Mesodermal cell (in vitro differentiated cells): ENCODE data around the gene SPAG6.

ENCODE experiments used
- H3K27ac ChIP-seq: 2 replicates; pipeline ENCODE4 v1.7.0; 2013; ENCODE audit warnings: mild to moderate bottlenecking, low read depth, low read length, moderate library complexity; ENCODE audit not compliant: severe bottlenecking
- H3K36me3 ChIP-seq: 2 replicates; pipeline ENCODE4 v1.7.1; 2013; ENCODE audit warnings: mild to moderate bottlenecking, low read length, moderate library complexity; ENCODE audit not compliant: control insufficient read depth, insufficient read depth
- H3K4me1 ChIP-seq: one replicate; pipeline ENCODE4 v1.7.1; 2013; ENCODE audit warnings: mild to moderate bottlenecking, low read length; ENCODE audit not compliant: insufficient read depth, control insufficient read depth, poor library complexity, severe bottlenecking
- H3K4me3 ChIP-seq: 2 replicates; pipeline ENCODE4 v1.7.0; 2013; ENCODE audit warnings: low read length, control low read depth, mild to moderate bottlenecking; ENCODE audit not compliant: insufficient read depth, poor library complexity, severe bottlenecking; ENCODE audit errors: extremely low read depth
- H3K9me3 ChIP-seq: 2 replicates; pipeline ENCODE4 v1.7.1; 2013; ENCODE audit warnings: mild to moderate bottlenecking, low read length, moderate library complexity; ENCODE audit not compliant: control insufficient read depth
- WGBS, 2 experiments: methylation state at CpG; one replicate each; pipeline ENCODE4 v1.1.5; 2013; ENCODE audit warnings: missing lambda C conversion rate in 2 of 2; ENCODE audit not compliant: insufficient coverage in 2 of 2; 5-methylcytosine and 5-hydroxymethylcytosine counted together

The SPAG6 gene

DNA sequence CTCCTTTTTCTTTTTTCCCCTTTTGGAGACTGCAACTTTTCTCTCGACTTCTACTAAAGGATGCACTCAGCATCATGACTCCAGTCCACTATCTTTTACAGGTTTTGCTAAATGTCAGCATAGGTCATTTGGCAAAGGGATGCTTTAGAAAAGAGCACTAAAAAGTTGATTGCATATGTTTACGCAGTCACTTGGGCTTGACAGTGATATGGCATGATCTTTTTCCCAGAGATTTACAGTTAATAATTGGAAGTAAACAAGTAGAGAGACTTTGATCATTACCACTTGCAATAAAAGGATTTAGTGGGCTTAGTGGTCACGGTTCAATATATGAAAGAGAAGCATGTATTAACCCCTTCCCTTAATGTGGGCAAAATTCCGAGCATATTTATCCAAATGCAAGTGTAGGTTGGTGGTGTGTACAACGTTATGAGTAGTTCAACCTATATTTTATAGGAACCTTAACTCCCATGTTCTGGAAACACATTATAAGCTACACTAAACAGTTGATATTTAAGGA, 22.6 kb upstream of the SPAG6 start:
- no peak overlapping the region for H3K27ac ChIP-seq
- H3K36me3 ChIP-seq, result no peaks in the 10 kb centered on the region
- H3K4me1 ChIP-seq, result peaks cover 13% of the 10 kb centered on the region
- 0 to 14% methylated on average over 2 of the region's 5 CpGs for WGBS, 2 experiments
- H3K9me3 ChIP-seq, result no peaks in the 10 kb centered on the region
- peak overlapping the region; percentile 53 for H3K4me3 ChIP-seq

DNA sequence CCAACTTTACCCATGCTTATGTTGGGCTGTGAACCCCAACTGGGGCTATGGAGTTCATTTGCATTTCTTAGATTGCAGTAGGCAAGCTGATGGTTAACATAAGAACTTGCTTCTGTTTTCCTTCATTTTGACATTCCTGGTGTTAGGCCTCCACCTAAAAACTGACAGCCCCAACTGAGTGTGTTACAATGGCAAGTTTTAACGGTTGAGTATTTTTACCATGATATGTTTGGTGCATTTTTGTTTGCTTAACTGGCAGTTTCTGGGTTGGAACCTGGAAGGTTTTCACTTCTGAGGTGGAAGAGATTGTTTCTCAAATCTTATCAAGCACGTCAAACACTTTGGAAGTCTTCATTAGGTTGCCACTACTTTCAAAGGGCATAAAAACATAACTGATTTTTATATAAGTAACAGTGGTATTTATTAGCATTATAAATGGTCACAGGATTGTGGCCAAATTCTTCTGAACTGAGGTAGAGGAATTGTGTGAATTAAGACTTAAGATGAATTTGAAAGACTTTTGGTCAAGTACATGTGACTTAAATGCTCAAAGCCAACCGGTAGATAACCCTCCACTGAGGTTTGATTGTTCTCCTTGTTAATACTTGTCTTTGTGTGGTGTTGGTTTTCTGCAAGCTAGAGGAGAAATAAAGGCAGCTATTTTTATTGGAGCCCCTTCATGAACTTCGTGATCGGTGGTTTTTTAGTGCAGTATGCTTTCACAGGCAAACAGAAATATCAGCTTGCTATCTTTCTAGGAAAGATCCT, 21.6 kb upstream of the SPAG6 start:
- Histone ChIP-seq H3K9me3 (no peaks in the 10 kb centered on the region), H3K27ac (no peak overlapping the region), H3K36me3 (no peaks in the 10 kb centered on the region), H3K4me3 (no peak overlapping the region), H3K4me1 (peaks cover 13% of the 10 kb centered on the region)
- WGBS, 2 experiments, result 6% methylated on average over 3 of the region's 5 CpGs; no CpG with 5 or more reads in 1 of the 2 experiments

DNA sequence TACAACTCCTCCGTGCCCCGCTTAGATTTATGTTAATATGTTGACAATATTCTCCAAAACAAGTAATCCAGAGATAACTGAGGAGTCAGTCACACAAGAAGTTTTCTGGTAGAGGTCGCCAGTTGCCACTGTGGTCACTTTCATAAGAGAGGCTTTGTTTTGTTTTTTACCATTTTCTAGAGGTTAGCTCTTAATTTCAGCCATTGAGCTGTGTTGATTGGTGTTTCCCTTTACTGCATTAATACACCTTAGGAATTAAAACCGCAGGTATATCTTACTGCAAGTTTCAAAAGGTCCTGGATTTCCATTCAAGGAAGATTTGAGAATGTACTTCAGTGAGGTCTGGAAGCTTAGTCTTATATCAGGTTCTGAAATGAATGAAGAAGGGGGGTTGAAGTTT, 20.9 kb upstream of the SPAG6 start:
- peak overlapping the region; percentile 50 for H3K4me3 ChIP-seq

DNA sequence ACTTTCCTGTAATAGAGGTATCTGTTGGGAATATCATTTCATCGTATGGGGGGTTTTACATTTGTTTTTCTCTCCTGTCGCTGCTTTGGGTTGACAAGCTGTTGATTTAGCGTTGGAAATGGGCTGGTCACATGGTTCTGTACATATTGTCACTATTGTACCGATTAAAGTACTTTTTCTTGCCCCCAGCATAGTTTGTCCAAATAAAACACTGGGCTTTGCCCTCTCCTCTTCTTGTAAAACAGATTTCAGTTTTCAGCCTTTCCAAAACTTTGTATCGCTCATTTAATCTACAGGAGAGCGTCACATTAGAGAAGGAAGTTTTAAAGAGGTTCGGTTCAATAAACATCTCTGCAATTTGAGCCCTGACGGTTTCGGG, 20.4 kb upstream of the SPAG6 start:
- Histone ChIP-seq H3K4me3 (peak overlapping the region; percentile 50), H3K9me3 (no peaks in the 10 kb centered on the region), H3K4me1 (peaks cover 13% of the 10 kb centered on the region), H3K27ac (no peak overlapping the region), H3K36me3 (peaks cover 9% of the 10 kb centered on the region)
- WGBS, 2 experiments, result 0 to 8% methylated on average over 6 of the region's 9 CpGs

More for the DNA sequence above, 20.9 kb upstream of the SPAG6 start:
- H3K27ac ChIP-seq, result no peak overlapping the region
- peaks cover 4% of the 10 kb centered on the region for H3K36me3 ChIP-seq
- WGBS, 2 experiments, result 0% methylated on average over 1 of the region's 4 CpGs; no CpG with 5 or more reads in 1 of the 2 experiments
- peaks cover 13% of the 10 kb centered on the region for H3K4me1 ChIP-seq
- no peaks in the 10 kb centered on the region for H3K9me3 ChIP-seq

DNA sequence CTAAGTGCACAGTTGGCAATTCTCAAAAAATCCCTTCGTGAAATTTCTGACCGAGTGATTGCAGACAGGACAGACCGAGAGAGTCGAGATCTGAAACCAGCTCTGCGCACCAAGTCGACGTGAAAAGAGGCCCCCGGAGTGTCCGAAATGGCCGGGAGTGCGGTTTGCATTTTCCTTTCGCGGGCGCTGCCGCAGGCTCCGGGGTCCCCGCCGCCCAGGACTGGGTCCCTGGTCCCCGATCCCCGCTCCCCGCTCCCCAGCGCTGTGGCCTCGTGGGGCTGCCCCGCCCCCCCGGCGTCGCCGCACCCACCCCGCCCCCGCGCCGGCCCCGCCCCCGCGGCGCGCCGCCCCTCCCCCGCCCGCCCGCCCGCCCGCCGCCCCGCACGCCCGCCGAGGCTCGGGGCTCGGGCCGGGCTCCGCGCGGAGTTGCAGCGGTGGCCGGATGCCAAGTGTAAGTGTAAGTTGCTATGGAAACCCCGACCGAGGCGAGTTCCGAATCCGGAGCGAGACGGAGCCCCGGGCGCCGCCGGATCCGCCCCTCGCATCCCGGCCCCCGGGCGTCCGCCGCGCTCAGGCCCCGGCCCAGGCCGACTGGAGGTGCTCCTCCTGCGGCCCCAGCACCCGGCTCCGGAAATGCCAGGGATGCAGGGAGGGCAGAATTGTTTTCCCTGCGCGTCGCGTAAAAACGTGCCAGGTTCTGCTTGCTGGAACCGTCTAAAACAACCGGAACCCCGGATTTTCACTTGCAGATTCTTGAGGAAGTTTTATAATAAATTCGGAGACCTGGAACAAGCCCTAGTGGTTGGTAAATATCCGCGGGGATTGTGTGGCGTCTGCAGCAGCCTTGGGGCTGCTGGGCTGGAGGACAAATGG, 19.8 kb upstream of the SPAG6 start:
- peak overlapping the region; percentile 50 for H3K27ac ChIP-seq

DNA sequence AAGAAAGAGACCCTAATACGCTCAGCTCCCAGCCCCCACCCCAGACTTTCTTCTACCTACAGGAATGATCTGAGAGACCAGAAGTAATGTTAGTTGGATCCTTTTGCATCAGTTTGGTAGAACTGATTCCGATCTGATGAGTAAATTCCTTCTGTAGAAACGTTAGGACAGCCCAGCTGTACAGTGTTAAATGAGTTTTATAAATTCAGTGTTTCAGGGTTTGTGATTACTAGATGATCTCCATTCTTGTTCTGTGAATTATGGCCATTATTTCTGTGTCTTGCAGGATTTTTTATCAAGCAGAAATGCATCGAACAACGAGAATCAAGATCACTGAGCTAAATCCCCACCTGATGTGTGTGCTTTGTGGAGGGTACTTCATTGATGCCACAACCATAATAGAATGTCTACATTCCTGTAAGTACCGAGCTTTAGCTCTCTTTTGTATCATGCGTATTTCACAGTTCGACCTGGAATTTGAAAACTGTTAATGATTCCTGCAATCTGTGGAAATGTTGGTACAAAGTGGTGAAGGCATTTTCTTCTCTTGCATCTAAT, 19.1 kb upstream of the SPAG6 start:
- 13 to 23% methylated on average over 2 to 6 of the region's 8 CpGs for WGBS, 2 experiments
- peak overlapping the region; percentile 50 for H3K27ac ChIP-seq
- peaks cover 12% of the 10 kb centered on the region for H3K36me3 ChIP-seq
- H3K4me3 ChIP-seq, result peak overlapping the region; percentile 38
- no peaks in the 10 kb centered on the region for H3K9me3 ChIP-seq
- peaks cover 13% of the 10 kb centered on the region for H3K4me1 ChIP-seq

More for the DNA sequence above, 19.8 kb upstream of the SPAG6 start:
- H3K9me3 ChIP-seq, result no peaks in the 10 kb centered on the region
- WGBS, 2 experiments, result 0% methylated on average over 47 to 49 of the region's 92 CpGs
- peaks cover 12% of the 10 kb centered on the region for H3K36me3 ChIP-seq
- peak overlapping the region; percentile 50 for H3K4me3 ChIP-seq
- H3K4me1 ChIP-seq, result peaks cover 13% of the 10 kb centered on the region

DNA sequence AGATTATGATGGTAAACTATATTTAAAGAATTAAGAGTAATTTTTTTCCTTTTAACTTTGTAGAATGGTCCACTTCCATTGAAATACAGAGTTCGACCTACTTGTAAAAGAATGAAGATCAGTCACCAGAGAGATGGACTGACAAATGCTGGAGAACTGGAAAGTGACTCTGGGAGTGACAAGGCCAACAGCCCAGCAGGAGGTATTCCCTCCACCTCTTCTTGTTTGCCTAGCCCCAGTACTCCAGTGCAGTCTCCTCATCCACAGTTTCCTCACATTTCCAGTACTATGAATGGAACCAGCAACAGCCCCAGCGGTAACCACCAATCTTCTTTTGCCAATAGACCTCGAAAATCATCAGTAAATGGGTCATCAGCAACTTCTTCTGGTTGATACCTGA, 16.1 kb upstream of the SPAG6 start:
- 60 to 90% methylated on average over 1 to 3 of the region's 3 CpGs for WGBS, 2 experiments
- Histone ChIP-seq H3K4me1 (peaks cover 9% of the 10 kb centered on the region), H3K27ac (no peak overlapping the region), H3K9me3 (peaks cover 2% of the 10 kb centered on the region), H3K4me3 (no peak overlapping the region), H3K36me3 (peaks cover 12% of the 10 kb centered on the region)

DNA sequence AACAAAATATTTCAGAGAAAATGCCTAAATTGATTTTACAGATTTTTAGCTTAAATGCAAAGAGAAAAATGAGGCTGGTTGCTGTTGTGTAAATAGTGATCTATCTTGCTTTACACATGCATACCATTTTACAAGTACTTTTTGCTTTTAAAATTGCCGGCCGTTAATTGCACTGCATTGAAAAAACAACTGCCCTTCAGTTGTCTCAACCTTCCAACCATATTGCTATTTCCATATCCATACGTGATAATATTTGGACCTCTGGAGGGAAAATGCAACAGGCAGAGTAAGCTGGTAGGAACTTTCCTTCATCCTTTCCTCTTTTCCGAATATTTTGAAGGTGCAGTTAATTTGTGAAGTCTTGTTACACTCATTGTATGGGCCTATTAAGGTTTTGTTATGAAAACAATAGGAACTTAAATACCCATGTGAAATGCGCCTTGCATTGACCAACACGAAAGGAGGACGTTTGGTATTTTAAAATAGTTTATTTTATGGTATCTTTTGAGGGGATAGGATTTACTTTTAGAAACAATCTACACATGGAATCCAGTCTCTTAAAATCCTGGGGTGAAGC, 13.1 kb upstream of the SPAG6 start:
- no CpG with 5 or more reads among the region's 7 CpGs for WGBS, 2 experiments
- H3K27ac ChIP-seq, result no peak overlapping the region
- no peak overlapping the region for H3K4me3 ChIP-seq
- H3K36me3 ChIP-seq, result peaks cover 12% of the 10 kb centered on the region
- H3K9me3 ChIP-seq, result peaks cover 6% of the 10 kb centered on the region
- no peaks in the 10 kb centered on the region for H3K4me1 ChIP-seq

DNA sequence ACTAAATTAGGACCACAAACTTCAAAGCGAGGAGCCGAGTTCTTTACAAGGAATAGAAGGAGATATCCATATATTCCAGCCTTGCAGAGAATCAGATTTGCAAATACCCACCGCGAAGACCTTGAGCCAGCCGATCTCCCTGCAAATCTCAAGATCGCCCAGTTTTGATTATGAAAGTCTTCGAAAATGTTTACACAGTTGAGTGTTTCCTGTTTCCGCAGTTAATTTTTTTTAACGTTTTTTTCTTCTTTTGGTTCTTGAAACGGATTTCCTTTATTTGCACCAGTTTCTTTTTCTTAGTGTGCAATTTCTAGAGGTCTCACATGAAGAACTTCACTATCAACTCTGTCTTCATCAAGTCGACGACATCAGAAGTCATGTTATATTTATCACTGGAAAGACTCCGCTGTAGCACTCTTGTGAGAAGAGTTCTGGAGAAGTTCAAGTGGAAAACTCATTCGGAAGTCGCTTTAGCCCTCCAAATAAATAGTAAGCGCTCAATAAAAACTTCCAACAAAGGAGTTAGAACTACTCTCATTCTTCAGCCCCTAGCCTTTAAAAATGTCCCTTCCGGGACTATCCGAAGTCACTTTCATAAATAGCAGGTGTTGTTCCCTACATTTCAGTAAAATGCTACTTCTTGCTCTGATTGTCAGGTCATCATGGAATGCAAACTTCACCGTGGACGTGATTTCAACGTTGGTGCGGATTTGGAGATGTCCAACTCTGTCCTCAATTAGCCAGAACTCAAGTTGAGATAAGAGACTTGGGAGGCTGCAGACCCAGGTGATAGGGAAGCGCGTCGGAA, 11.9 kb upstream of the SPAG6 start:
- Histone ChIP-seq H3K4me3 (no peak overlapping the region), H3K27ac (no peak overlapping the region), H3K36me3 (peaks cover 12% of the 10 kb centered on the region), H3K4me1 (no peaks in the 10 kb centered on the region), H3K9me3 (peaks cover 6% of the 10 kb centered on the region)
- WGBS, 2 experiments, result 11% methylated on average over 18 to 23 of the region's 25 CpGs

DNA sequence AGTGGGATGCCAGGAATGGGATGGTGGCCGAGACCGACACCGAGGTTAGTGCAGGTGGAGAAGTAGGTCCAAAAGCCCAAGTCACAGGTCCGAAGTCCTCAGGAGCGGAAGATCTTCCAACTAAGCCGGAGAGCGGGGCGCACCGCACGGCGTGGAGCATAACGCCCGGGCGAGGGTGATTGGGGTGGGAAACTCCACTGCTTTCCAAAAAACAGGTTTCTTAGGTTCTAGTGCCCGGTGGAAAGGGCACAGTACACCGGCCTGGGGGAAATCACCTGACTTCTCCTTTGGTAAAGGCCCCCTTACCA, 11.4 kb upstream of the SPAG6 start:
- WGBS, 2 experiments, result 3 to 13% methylated on average over 11 to 16 of the region's 16 CpGs
- no peaks in the 10 kb centered on the region for H3K4me1 ChIP-seq
- no peak overlapping the region for H3K4me3 ChIP-seq

More for the DNA sequence above, 11.4 kb upstream of the SPAG6 start:
- Histone ChIP-seq H3K9me3 (peaks cover 6% of the 10 kb centered on the region), H3K36me3 (peaks cover 12% of the 10 kb centered on the region), H3K27ac (no peak overlapping the region)
